Panc1 (cell line): ENCODE results near the gene TMEM207. TPM values are rescaled to one million over a fixed set of nuclear protein-coding genes. Genes with fewer than 3 reads are reported as not detected.
A peak's percentile ranks its signal among the peaks of the same experiment; 100 is the strongest.

Source experiments
- ATAC-seq: fragments of 200-7000 bp; cut with Tn5 transposase; 2 replicates; pipeline ENCODE4 v1.9.1; 2020; ENCODE audit warnings: mild to moderate bottlenecking, moderate library complexity
- BruUV-seq: library from RNA; stranded (reverse); fragments of 400-500 nt; replicated peaks from 2 replicates; lab custom pipeline; 2021; lab: Mats Ljungman, UMichigan
- CTCF ChIA-PET: fragments of 300-600 bp; sonication (Branson Sonifier 250); formaldehyde crosslinking; loops from one replicate; lab custom pipeline; 2022; ENCODE audit warnings: antibody characterized with exemption; lab: Charles Lee
- POLR2A ChIA-PET: fragments of 300-600 bp; sonication (Branson Sonifier 250); formaldehyde crosslinking; loops from one replicate; lab custom pipeline; 2022; ENCODE audit warnings: antibody characterized with exemption; lab: Charles Lee
- DNase-seq: peaks from one replicate; pipeline ENCODE4 v3.0.0-alpha.2; 2010; ENCODE audit warnings: low read depth, low spot score
- H3K27ac ChIP-seq: 2 replicates; pipeline ENCODE4 v1.5.1; 2011; ENCODE audit warnings: mild to moderate bottlenecking, low read length, inconsistent platforms
- H3K27me3 ChIP-seq: fragments of 200-500 bp; sonication (Bioruptor generic); 2 replicates; pipeline ENCODE4 v1.6.0; 2014; ENCODE audit warnings: low read length, inconsistent platforms; ENCODE audit not compliant: control insufficient read depth, insufficient read depth
- H3K36me3 ChIP-seq: fragments of 200-500 bp; sonication (Bioruptor generic); 2 replicates; pipeline ENCODE4 v1.5.1; 2014; ENCODE audit warnings: inconsistent platforms, mild to moderate bottlenecking, low read length, moderate library complexity; ENCODE audit not compliant: control insufficient read depth, insufficient read depth
- H3K4me1 ChIP-seq: 2 replicates; pipeline ENCODE4 v1.5.1; 2011; ENCODE audit warnings: inconsistent platforms, mild to moderate bottlenecking, low read length, moderate library complexity; ENCODE audit not compliant: control insufficient read depth, insufficient read depth
- H3K4me3 ChIP-seq, 2 experiments: 2 replicates each; pipeline ENCODE4 v1.5.1; 2011 to 2012; ENCODE audit warnings: low read depth in 2 of 2, low read length in 2 of 2, mild to moderate bottlenecking in 2 of 2, inconsistent platforms in 1 of 2, moderate library complexity in 1 of 2
- H3K9me3 ChIP-seq: fragments of 200-500 bp; sonication (Bioruptor generic); 2 replicates; pipeline ENCODE4 v1.5.1; 2014; ENCODE audit warnings: low read depth, mild to moderate bottlenecking, inconsistent platforms, low read length, moderate library complexity; ENCODE audit not compliant: control insufficient read depth, insufficient read depth
- CTCF ChIP-seq: fragments of 450-650 bp; IDR thresholded peaks from 2 replicates; pipeline ENCODE4 v1.5.1; 2017; ENCODE audit warnings: mild to moderate bottlenecking
- POLR2AphosphoS5 ChIP-seq: IDR thresholded peaks from 2 replicates; pipeline ENCODE4 v1.6.1; 2012; ENCODE audit warnings: mild to moderate bottlenecking, low read depth, low read length, moderate library complexity
- REST ChIP-seq, 2 experiments: IDR thresholded peaks; 2 replicates each; pipeline ENCODE4 v1.6.1; 2011 to 2012; ENCODE audit warnings: low read depth in 2 of 2, control low read depth in 1 of 2, low read length in 1 of 2, mild to moderate bottlenecking in 1 of 2, moderate library complexity in 1 of 2; ENCODE audit not compliant: insufficient read depth in 1 of 2
- SIN3A ChIP-seq: IDR thresholded peaks from 2 replicates; pipeline ENCODE4 v1.6.1; 2012; ENCODE audit warnings: low read depth, mild to moderate bottlenecking, low read length, moderate library complexity, borderline replicate concordance; ENCODE audit not compliant: insufficient read depth
- TCF7L2 ChIP-seq: IDR thresholded peaks from 2 replicates; pipeline ENCODE4 v1.6.1; 2011; ENCODE audit warnings: mild to moderate bottlenecking, low read depth, low read length, inconsistent platforms
- in situ Hi-C: cut with HindIII; loops from 2 replicates; pipeline ENCODE4 v1.10.0; 2016; ENCODE audit warnings: low sequenced_read_pairs, low pct_unique_long_range_greater_than_20kb
- intact Hi-C: fragments of 100-400 bp; cut with micrococcal nuclease; formaldehyde crosslinking; loops from one replicate; pipeline ENCODE4 v1.10.0; 2022; ENCODE audit not compliant: unreplicated experiment
- total RNA-seq: library from RNA; stranded (reverse); gene quantifications from one replicate; pipeline ENCODE4 v1.2.1, GENCODE V29; 2021; ENCODE audit not compliant: unreplicated experiment

Gene TMEM207
- total RNA-seq, 1 experiment from 2014 or later = not detected

- DNase-seq (no peak), ATAC-seq (no peak)
- no TSS peak for BruUV-seq
- no peaks in the 10 kb centered on the region for H3K9me3 ChIP-seq
- H3K36me3 ChIP-seq = no peaks in the 10 kb centered on the region
- CTCF ChIA-PET = interaction anchor here (0.6 to 1.6 kb wide), 3 partner anchors 17 to 271 kb away, joined by 3 to 7 read pairs (median 4); no protein-coding TSS in a partner anchor
- no peaks in the 10 kb centered on the region for H3K27me3 ChIP-seq
- H3K4me1 ChIP-seq = peaks cover 4% of the 10 kb centered on the region; the same call in 1 of the 2 replicates
- in situ Hi-C loops = no loop called here
- H3K27ac ChIP-seq = no peak overlapping the region
- H3K4me3 ChIP-seq = no peak overlapping the region
- intact Hi-C loops = no loop called here
- POLR2A ChIA-PET = interaction anchor here (0.6 kb wide), 1 partner anchor 362 kb away, joined by 6 read pairs; no protein-coding TSS in a partner anchor
- TF ChIP-seq REST (IDR thresholded peaks at IDR 0.05; ENCODE audit: insufficient read depth in 1 of 2, low read depth in 2 of 2, low read length in 1 of 2) (no peak), CTCF (no peak), SIN3A (no peak), POLR2AphosphoS5 (no peak), TCF7L2 (no peak)
Observed at GRCh38 chr3:190425833-190426232, 23.9 kb downstream of the TMEM207 start.

GRCh38 chr3:190424478-190425439, 24.9 kb downstream of the TMEM207 start:
- POLR2A ChIA-PET = interaction anchor here (0.7 kb wide), 1 partner anchor 32 kb away, joined by 5 read pairs; no protein-coding TSS in a partner anchor
- peak; percentile 93 for DNase-seq
- H3K27me3 ChIP-seq = no peaks in the 10 kb centered on the region
- CTCF ChIA-PET = interaction anchor here (0.6 to 1.6 kb wide), 14 partner anchors 38 to 718 kb away, joined by 3 to 9 read pairs (median 4); partner anchors contain the start of gene CLDN1
- H3K36me3 ChIP-seq = no peaks in the 10 kb centered on the region
- in situ Hi-C loops (no loop called here), intact Hi-C loops (loop anchor here (5.0 kb wide), 3 partner anchors 102 to 462 kb away; partner anchors contain the start of gene CLDN1)
- peaks cover 4% of the 10 kb centered on the region; the same call in 1 of the 2 replicates for H3K4me1 ChIP-seq
- no peaks in the 10 kb centered on the region for H3K9me3 ChIP-seq
- peak; percentile 96 for ATAC-seq
- BruUV-seq = no TSS peak
- TF ChIP-seq REST (IDR thresholded peaks at IDR 0.05; ENCODE audit: insufficient read depth in 1 of 2, low read depth in 2 of 2, low read length in 1 of 2) (no peak), SIN3A (no peak), CTCF (peak; percentile 82), TCF7L2 (0 out of 2 replicates have a peak, but pooled peaks have one; percentile 39), POLR2AphosphoS5 (no peak; the same call in 1 of the 2 replicates)
- no peak overlapping the region for H3K27ac ChIP-seq
- peak overlapping the region; percentile 21 to 22 for H3K4me3 ChIP-seq
